HCT116 (cell line): ENCODE results near the gene CCDC160.

Experiments used
- EGR1 ChIP-seq: IDR thresholded peaks from 2 replicates; pipeline ENCODE4 v1.6.1; 2012; ENCODE audit warnings: low read depth
- ELF1 ChIP-seq: IDR thresholded peaks from 2 replicates; pipeline ENCODE4 v1.6.1; 2012; ENCODE audit warnings: low read depth, borderline replicate concordance
- FOSL1 ChIP-seq: IDR thresholded peaks from 2 replicates; pipeline ENCODE4 v1.6.1; 2012; ENCODE audit warnings: low read depth
- JUND ChIP-seq: IDR thresholded peaks from 2 replicates; pipeline ENCODE4 v1.6.1; 2012
- POLR2A ChIP-seq: IDR thresholded peaks from 2 replicates; pipeline ENCODE4 v1.7.0; 2011; ENCODE audit warnings: borderline replicate concordance; ENCODE audit not compliant: insufficient read depth, insufficient read length; ENCODE audit errors: extremely low read depth
- SIN3A ChIP-seq: IDR thresholded peaks from 2 replicates; pipeline ENCODE4 v1.6.1; 2012; ENCODE audit warnings: low read depth
- TF ChIP-seq, protein P1 (sequence below), 3 experiments: fragments of 200-600 bp in 1 of 3; sonication (generic) in 1 of 3; IDR thresholded peaks in 2 of 3; conservative IDR thresholded peaks in 1 of 3; 2 replicates each; pipeline ENCODE4 v1.5.1; 2012 to 2017; ENCODE audit warnings: low read depth in 2 of 3, low read length in 2 of 3, antibody characterized with exemption in 1 of 3, borderline replicate concordance in 1 of 3, control low read depth in 1 of 3, mild to moderate bottlenecking in 1 of 3, mixed read lengths in 1 of 3, mixed run types in 1 of 3, moderate library complexity in 1 of 3; ENCODE audit not compliant: insufficient read depth in 1 of 3

DNA sequence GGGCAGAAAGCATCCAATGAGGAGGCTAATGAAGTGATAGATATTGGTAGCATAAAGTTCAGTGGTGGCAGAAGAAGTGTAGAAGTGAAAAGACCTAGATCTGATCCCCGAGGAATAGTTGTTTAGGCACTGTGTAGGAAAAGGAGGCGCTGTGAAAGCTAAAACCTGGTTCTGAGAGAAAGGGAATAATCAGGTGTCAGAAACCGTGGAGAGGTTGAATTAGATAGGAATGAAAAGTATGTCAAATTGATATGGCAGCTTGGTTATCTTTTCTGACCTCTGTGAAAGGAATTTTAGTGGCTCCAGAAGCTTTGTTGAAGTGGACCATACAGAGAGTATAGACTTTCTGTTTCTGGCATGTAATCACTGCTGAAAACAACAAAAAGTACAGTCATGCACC is 30.8 kb upstream of the CCDC160 start:
- TF ChIP-seq ELF1 (no peak), EGR1 (no peak), JUND (no peak), FOSL1 (no peak), POLR2A (no peak), SIN3A (no peak)
- TF ChIP-seq, protein P1, sequence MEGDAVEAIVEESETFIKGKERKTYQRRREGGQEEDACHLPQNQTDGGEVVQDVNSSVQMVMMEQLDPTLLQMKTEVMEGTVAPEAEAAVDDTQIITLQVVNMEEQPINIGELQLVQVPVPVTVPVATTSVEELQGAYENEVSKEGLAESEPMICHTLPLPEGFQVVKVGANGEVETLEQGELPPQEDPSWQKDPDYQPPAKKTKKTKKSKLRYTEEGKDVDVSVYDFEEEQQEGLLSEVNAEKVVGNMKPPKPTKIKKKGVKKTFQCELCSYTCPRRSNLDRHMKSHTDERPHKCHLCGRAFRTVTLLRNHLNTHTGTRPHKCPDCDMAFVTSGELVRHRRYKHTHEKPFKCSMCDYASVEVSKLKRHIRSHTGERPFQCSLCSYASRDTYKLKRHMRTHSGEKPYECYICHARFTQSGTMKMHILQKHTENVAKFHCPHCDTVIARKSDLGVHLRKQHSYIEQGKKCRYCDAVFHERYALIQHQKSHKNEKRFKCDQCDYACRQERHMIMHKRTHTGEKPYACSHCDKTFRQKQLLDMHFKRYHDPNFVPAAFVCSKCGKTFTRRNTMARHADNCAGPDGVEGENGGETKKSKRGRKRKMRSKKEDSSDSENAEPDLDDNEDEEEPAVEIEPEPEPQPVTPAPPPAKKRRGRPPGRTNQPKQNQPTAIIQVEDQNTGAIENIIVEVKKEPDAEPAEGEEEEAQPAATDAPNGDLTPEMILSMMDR (IDR thresholded peaks at IDR 0.05 in 2 of 3, conservative IDR thresholded peaks at IDR 0.05 in 1 of 3; ENCODE audit: borderline replicate concordance in 1 of 3, insufficient read depth in 1 of 3, low read depth in 2 of 3, low read length in 2 of 3) = no peak
